Activated CD4-positive, alpha-beta T cell treated with anti-CD3 and anti-CD28 coated beads for 1 hour (primary cell): ENCODE results near the gene YAF2.

Source experiments
- DNase-seq: peaks from one replicate; pipeline ENCODE4 v3.0.0-alpha.2; 2020

YAF2 gene, protein sequence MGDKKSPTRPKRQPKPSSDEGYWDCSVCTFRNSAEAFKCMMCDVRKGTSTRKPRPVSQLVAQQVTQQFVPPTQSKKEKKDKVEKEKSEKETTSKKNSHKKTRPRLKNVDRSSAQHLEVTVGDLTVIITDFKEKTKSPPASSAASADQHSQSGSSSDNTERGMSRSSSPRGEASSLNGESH

DNA sequence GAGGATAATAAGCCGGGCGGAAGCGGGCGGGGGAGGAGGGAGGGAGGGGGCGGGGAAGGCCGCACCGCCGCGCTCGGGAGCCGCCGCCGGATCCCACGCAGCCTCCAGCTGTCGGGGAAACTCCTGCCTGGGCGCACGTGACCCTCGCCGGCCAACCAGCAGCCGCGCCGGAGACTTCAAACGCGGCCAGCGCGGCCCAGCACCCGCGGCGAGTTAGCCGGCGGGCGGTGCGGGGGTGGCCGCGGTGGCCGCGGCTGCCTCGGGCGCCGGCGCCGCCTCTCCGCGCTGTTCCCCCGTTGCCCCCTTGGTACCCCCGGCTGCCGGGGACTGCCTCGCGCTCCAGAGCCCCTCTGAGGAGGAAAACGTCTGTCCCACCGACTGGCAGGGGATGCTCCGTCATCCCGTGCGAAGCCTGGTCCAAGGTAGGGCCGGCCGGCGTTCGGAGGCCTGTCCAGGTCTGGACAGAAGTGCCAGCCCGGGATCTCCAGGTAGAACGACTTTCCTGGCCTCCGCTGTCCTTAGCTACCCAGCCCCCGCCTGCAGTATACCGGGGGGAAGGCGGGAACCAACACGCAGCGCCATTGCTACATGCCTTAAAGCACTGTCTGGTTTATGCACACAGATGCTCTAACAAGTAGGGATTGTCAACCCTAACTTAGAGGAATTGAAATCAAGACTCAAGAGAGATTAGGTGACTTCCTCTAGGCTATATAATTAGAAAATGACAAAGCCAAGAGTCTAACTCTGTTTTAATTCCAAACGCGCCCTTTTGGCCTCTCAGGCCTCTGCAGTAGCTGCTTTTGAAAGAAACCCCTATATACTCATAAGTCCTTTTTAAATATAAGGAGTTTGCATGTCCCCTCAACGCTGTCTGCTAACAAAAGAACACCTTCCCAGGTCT is at the start of gene YAF2:
Gene YAF2, minus strand, starts transcription at position 9 of the 901 bp plus-strand sequence. CDS start 68 bp downstream, outside the sequence.
- DNase-seq, result peak; percentile 78

DNA sequence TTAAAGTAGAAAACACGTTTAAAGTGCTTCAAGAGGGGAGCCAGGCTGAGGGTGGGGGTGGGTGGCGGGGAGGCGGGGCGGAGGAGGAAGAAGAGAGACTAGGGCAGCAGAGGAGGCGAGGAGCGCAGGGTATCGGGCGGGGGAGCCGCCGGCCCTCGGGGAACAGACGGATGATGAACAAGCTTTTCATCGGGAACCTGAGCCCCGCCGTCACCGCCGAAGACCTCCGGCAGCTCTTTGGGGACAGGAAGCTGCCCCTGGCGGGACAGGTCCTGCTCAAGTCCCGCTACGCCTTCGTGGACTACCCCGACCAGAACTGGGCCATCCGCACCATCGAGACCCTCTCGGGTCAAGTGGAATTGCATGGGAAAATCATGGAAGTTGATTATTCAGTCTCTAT is 48.7 kb upstream of the YAF2 start:
- DNase-seq, result no peak

DNA sequence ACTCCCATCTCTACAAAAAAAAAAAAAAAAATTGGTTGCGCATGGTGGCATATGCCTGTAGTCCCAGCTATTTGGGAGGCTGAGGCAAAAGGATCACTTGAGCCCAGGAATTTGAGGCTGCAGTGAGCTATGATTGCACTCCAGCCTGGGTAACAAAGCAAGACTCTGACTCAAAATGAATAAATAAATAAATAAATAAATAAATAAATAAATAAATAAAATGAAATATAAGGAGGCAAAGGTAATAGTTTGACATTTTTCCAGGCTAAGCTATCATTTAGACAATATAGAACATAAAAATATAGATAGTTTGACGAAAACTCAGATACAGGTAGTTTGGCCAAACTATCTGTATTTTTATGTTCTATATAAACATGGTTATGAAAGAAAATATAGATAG is 47.4 kb upstream of the YAF2 start:
- DNase-seq, result no peak

DNA sequence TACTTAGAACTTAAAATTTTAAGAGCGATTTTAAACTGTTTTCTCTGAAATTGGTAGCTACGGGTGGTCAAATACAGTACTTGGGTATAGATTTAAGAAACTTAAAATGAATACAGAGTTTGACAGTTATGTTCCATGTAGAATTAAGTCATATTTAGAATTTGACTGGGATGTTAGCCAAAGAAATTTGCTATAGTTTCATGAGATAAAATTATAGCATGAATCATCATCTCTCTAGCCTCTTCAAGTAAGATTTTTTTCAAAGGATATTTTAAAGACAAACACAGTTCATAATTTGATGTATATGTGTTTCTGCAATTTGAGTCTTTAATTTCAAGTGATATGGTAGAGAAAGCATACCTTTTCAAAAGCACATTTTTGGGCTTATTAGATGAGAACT is 46.8 kb upstream of the YAF2 start:
- DNase-seq, result no peak

DNA sequence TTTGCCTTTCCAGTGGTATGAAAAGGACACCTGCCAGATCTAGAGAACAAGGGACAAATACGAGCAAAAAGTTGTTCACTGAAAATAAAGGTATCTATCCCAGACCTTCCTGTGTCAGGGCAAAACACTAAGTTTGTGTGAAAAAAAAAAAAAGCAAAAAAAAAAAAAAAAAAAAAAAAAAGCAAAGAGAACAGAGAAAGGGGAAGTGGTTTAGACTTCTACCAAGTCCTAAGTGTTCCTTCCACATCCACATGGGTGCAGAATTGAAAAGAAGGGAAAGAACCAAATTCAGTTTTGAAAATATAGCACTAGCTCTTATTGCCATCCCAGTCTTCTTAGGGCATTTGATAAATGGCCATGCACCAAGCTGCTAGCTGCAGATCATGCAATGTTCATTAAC is 46.1 kb upstream of the YAF2 start:
- no peak for DNase-seq

DNA sequence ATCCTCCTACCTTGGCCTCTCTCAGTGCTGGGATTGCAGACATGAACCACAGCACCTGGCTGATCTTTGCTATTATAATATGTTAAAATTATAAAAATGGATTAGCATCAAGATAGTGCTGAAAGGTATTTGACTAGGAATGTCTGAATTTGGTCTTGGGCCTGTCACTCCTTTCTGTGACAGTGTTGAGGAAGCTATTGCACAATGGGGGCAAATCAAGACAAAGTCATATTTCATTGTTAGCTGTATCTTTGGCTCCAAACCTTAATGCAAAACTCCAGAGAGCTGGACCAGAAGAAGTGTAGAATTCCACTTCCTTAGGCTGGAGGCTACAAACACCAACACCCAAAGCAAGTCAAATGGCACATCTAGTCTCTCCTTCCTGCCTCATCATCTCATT is 45.7 kb upstream of the YAF2 start:
- no peak for DNase-seq

DNA sequence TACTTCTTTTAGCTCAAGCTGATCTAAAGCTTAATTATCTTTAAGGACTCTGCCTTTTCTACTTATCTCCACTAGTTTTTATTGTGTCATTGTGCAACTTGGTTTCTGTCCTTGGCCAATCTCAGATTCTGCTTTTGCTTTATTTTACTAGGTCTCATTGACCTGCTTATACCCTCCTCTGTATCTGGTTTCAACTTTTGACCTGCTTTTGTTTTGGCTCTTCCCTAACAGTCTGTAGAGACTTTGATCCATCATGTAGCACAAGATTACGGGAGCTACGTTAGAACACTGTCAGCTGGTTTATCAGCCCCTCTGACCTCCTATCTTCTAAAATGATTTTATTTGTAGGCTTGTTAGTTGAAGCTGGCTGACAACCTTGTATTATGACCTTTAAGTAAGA is 44.2 kb upstream of the YAF2 start:
- no peak for DNase-seq

DNA sequence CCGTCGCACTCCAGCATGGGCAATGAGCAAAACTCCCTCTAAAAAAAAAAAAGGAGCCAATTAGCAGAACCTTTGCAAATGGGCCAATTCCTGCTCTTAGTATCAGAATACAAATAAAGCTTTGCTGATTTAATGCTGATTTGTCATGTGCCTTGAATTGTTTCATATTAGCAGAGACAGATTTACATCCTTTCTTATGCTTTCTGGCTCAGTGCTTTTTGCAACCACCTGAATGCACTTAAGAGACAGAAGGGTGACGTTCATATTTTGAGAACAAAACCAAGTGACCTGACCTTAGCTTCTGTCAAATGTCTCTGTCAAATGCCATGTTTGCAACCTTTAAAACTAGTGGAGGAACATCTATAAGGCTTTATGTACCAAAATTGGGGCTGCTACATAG is 43.8 kb upstream of the YAF2 start:
- DNase-seq, result no peak

DNA sequence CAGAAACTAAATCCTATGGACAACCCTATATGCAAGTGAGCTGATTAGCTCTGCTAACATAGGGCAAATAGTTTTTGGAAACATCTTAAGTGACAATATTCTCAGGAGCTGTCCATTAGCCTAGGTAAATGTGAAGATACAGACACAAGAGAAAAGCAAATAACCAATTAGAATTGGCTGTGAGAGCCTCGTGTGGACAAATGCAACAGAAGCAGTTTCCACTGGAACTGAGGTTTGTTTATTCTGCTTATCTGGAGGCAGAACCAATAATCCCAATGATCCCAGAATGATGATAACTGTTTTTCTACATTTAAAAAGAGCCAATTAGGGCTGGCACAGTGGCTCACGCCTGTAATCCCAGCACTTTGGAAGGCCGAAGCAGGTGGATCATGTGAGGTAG is 43.2 kb upstream of the YAF2 start:
- DNase-seq, result no peak

DNA sequence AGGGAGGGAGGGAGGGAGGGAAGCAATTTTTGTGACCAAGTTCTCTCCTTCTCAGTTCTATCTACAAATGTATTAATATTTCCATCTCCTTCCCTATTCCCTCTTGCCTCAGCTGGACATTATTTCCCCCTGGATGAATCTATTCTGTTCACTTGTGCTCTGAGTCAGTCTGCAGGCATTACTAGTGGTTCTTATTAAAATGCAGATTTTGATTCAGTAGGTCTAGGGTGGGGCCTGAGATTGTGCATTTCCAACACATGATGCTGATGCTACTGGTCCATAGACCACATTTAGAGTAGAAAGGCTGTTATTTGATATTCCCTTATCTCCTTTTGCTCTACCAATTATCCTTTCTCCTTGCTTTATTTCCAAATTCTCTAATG is 40.1 kb upstream of the YAF2 start:
- no peak for DNase-seq

DNA sequence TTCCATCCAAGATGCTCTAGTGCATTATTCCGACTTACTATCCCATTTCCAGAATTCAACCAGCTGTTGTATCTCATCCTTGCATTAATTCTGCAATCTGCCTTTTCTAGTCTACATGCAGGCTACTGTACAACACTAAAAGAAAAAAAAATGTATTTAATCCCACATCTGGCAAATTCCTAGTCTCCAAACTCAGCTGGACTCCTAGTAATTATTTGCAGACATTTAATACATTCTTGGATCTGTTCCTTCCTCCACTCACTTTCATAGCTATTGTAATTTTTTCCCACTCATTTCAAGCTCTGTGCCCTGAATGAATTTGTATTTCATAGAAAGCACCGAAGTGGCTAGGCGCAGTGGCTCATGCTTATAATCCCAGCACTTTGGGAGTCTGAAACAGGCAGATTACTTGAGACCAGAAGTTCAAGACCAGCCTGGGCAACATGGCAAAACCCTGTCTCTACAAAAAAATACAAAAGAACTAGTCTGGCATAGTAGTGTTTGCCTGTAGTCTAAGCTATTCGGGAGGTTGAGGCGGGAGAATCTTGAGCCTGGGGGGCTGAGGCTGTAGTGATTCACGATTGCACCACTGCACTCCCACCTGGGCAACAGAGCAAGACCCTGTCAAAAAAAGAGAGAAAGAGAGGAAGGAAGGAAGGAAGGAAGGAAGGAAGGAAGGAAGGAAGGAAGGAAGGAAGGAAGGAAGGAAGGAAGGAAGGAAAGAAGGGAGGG is 39.5 kb upstream of the YAF2 start:
- no peak for DNase-seq

DNA sequence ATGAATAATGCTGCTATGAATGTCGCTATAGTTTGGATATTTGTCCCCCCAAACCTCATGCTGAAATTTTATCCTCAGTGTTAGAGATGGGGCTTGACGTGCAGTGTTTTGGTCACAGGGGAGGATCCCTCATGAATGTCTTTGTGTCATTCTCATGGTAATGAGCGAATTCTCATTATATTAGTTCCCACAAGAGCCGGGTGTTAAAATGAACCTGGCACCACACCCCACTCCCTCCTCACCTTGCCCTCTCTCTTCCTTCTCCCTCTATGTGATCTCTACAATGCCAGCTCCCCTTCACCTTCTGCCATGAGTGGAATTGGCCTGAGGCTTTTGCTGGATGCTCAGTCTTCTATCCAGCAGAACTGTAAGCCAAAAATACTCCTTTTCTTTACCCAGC is 37.5 kb upstream of the YAF2 start:
- no peak for DNase-seq

DNA sequence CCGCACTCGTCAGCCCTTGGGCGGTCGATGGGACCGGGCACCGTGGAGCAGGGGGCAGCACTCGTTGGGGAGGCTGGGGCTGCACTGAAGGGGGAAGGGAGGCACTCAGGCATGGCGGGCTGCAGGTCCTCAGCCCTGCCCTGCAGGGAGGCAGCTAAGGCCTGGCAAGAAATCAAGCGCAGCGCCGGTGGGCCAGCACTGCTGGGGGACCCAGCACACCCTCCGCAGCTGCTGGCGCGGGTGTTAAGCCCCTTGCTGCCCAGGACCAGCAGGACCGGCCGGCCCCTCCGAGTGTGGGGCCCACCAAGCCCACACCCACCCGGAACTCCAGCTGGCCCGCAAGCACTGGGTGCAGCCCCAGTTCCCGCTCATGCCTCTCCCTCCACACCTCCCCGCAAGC is 35.7 kb upstream of the YAF2 start:
- no peak for DNase-seq

DNA sequence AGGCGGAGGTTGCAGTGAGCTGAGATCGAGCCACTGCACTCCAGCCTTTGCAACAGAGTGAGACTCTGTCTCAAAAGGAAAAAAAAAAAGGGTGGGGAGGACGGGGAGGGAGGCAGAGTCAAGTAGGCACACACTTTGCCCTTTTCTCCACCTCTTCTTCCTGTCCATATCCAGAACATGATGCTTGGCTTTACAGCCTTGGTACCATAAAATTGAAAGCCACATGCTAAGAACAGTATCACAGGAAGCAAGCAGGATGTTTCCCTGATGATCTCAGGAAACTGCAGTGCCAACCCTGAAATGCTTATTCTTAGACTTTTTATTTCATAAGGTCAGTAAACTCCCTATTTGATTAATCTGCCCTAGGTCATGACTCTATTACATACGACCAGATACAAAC is 32.5 kb upstream of the YAF2 start:
- no peak for DNase-seq

DNA sequence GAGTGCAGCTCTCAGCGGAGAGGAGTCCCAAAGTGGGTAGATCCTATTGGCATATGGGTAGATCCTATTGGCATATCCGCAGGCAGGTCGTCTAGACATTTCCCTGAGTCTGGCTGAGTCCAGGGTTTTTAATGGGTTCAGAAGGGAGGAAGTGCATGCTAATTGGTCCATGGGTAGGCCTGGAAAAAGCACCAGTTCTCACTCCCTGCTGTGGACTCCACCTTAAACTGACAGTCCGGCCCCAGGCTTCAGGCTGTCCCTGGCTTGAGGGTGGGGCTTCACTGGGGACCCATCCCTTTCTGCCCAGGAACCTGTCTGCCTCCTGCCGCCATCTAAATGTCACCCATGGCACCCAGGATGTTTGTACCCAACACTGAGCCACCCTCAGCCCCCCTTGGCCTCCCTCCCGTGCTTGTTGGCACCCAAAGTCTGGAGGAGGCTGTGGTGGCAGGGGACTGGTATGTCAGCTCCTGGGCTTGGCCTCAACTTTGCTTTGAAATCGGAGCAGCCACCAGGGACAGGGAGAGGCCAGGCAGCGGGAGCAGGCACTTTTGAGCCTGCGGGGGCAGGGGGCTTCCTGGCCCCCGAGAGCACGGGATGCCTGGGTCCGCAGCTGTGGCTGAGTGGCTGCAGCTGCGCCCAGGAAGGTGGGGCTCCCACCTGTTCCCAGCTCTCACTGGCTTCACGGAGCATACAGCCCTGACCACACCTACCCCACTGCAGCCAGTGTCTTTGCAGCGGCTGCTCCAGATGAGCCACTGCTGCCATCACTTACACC is 29.6 kb upstream of the YAF2 start:
- no peak for DNase-seq

DNA sequence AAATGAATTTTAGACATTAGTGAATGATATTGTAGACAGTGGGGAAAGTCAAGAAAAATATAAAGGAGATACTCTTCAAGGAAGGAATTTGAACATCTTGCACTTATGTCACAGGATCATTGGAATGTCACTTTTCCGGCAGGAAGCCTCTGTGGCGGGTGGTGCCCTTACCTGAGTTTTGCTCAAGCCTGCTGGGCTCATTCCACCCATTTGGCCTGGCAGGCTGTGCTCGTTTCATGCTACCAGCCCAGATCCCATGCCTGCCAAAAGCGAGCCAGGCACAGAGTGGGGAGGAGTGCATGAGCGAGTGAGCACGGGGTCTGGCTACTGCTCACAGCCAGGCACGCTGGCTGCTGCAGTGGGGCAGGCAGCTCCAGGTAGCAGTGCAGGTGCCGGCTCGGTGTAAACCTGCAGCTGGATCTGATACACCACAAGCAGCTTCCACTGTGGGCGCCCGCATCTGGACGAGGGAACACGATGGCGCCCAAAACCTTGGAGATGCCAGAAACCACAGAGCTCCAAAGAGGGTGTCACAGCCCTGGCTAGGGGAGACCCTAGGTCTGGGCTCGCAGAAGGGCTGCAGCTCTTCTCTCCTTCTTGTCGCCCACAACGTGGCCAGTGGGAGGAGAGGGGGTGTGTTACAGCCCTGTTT is 28.7 kb upstream of the YAF2 start:
- no peak for DNase-seq

DNA sequence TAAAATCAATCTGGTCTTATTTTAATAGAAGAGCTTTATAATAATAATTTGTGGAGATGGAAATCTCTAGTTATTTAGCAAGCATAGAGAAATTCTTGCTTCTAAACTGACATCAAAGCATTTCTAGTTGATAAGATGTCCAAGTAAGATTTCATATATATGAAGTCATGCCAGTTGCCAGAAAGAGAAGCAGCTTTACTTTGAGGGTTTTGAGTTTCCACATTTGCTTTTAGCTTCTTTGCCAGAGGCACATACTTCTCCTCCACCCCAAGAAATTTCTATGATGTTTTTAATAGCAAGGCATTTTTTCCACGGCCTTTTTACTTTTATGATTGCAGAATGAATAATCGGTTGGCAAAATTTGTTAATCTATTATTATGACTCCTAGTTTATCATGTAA is 24.2 kb upstream of the YAF2 start:
- DNase-seq, result no peak

DNA sequence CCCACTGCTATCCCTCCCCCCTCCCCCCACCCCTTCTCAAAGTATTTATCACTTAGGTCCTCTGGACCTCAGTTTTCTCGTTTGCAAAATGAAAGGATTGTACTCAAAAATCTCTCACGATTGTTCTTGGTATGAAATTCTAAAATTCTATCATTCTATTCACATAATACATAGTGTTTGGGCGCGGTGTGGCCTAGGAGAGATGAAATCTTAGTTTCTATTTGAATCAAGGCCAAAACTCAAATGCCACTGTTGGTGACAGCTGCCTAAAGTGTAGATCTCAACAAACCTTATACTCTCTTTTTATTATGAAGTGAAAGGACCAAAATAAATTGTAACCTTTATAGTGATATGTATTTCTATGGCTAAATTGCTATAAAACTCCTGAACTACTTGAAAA is 23.7 kb upstream of the YAF2 start:
- no peak for DNase-seq

DNA sequence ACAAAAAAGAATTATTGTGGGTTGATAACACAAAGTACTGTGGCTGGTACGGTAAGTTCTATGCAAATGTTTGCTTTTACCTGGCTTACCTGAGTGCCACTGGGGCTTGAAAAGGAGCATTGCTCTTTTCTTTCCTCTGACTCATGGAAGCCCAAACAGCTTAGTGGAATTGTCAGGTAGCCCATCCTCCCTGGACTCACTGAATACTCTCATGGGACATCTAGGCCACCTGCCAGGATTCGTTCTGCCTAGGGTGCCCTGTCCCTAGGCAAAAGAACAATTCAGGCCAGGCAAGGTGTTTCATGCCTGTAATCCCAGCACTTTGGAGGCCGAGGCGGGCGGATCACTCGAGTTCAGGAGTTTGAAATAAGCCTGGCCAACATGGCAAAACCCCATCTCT is 22.5 kb upstream of the YAF2 start:
- no peak for DNase-seq

DNA sequence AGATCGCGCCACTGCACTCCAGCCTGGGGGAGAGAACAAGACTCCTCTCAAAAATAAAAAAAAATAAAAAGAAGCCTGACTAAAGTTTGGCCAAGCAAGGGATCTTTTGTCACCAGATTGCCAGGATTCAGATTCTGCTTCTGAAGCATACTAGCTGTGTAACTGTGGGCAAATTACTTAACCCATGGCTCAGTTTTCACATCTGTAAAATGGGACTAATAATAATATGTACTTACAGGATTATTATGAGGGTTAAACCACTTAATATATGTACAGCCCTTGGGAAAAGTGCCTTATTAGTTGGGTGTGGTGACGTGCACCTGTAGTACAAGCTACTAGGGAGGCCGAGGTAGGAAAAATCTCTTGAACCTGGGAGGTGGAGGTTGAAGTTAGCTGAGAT is 21.7 kb upstream of the YAF2 start:
- no peak for DNase-seq

DNA sequence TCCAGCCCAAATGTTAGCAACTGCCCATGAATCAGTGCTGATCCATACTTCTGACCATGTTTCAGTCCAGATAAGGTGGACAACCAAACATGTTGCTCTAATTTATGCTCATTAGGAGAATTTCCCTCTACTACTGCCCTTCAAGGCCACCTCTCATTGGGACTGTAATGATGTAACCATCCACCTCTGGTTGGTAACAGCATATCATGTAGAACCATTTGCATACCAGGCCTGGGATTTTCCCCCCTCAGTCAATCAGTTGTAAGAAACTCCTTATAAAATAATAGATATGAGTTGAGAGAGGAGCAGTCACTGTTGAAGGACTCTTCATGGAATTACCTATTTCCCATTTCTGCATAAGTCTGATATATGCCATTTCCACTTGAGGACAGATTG is 17.8 kb upstream of the YAF2 start:
- DNase-seq, result no peak

DNA sequence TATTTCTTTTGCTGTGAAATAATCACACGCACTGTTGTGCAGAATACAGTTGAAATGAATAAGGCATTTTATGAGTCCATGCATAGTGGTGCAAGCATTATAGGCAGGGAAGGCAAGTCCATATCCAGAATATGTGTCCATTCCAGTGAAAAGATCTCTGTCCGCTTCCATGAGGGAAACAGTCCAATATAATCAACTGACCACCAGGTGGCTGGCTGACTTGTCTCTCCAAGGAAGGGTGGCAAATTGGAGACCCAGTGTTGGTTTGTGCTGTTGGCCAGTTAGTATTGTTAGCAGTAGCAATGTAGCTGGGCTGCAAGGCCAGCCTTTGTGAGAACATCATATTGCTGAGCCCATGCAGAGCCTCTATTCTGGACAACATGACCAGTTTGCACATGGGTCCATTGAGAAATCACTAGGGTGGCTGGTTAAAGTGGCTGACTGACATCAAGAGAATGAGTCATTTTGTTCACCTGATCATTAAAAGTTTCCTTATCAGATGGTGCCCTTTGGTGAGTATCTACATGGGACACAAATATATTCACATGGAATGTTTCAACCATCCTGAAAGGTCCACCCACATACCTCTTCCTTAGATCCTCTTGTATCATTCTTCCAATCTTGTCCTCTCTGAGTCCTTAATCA is 17.3 kb upstream of the YAF2 start:
- DNase-seq, result no peak
